IgD-negative memory B cell (primary cell): ENCODE data around the gene TELO2. TPM values are rescaled to one million over a fixed set of nuclear protein-coding genes. Genes with fewer than 3 reads are reported as not detected.

Experiments
- H3K27ac Mint-ChIP-seq, 3 donors: one replicate each; pipeline ENCODE4 v1.8.0; 2020 to 2022; ENCODE audit warnings: mild to moderate bottlenecking in 3 of 3, mixed read lengths in 3 of 3, moderate library complexity in 1 of 3
- H3K27me3 Mint-ChIP-seq: one replicate; pipeline ENCODE4 v1.8.0; 2021; ENCODE audit warnings: mixed read lengths
- H3K36me3 Mint-ChIP-seq: one replicate; pipeline ENCODE4 v1.8.0; 2020; ENCODE audit warnings: mild to moderate bottlenecking, mixed read lengths
- H3K4me1 Mint-ChIP-seq, 3 donors: one replicate each; pipeline ENCODE4 v1.8.0; 2020 to 2022; ENCODE audit warnings: mixed read lengths in 3 of 3, mild to moderate bottlenecking in 1 of 3
- H3K4me3 Mint-ChIP-seq, 4 donors: one replicate each; pipeline ENCODE4 v1.8.0; 2020 to 2022; ENCODE audit warnings: mild to moderate bottlenecking in 4 of 4, mixed read lengths in 4 of 4, moderate library complexity in 3 of 4
- H3K9me3 Mint-ChIP-seq, 3 donors: one replicate each; pipeline ENCODE4 v1.8.0; 2020 to 2021; ENCODE audit warnings: mixed read lengths in 3 of 3, mild to moderate bottlenecking in 1 of 3
- polyA plus RNA-seq: library from polyadenylated mRNA; unstranded; fragments of 300-500 nt; fragmentation: Illumina TruSeq; gene quantifications from one replicate; pipeline ENCODE4 v1.2.3, GENCODE V29; 2021

TELO2 gene
- polyA plus RNA-seq, 1 donor from 2014 or later = 37.4 TPM

- Mint-ChIP-seq H3K4me3 (peak overlapping the region; percentile 33 to 95 (median 82)), H3K27ac (peak overlapping the region in 1 of 3 donors; percentile 59), H3K4me1 (peaks cover 15 to 22% (median 16%) of the 10 kb centered on the region in 3 donors)
Observed at GRCh38 chr16:1535391-1536291, 42.5 kb downstream of the TELO2 start.

GRCh38 chr16:1536601-1537000 is 43.4 kb downstream of the TELO2 start:
- no peaks in the 10 kb centered on the region for H3K9me3 Mint-ChIP-seq
- H3K27ac Mint-ChIP-seq = no peak overlapping the region
- peak overlapping the region in 2 of 4 donors; percentile 75 to 91 for H3K4me3 Mint-ChIP-seq
- no peaks in the 10 kb centered on the region for H3K27me3 Mint-ChIP-seq
- H3K36me3 Mint-ChIP-seq = no peaks in the 10 kb centered on the region
- peaks cover 15 to 22% (median 18%) of the 10 kb centered on the region in 3 donors for H3K4me1 Mint-ChIP-seq

More at GRCh38 chr16:1535391-1536291, 42.5 kb downstream of the TELO2 start:
- Mint-ChIP-seq H3K27me3 (no peaks in the 10 kb centered on the region), H3K9me3 (no peaks in the 10 kb centered on the region), H3K36me3 (no peaks in the 10 kb centered on the region)

GRCh38 chr16:1537138-1537577 is 44.0 kb downstream of the TELO2 start:
- no peaks in the 10 kb centered on the region for H3K36me3 Mint-ChIP-seq
- peaks cover 15 to 22% (median 18%) of the 10 kb centered on the region in 3 donors for H3K4me1 Mint-ChIP-seq
- H3K4me3 Mint-ChIP-seq = peak overlapping the region in 1 of 4 donors; percentile 55
- no peaks in the 10 kb centered on the region for H3K27me3 Mint-ChIP-seq
- no peak overlapping the region for H3K27ac Mint-ChIP-seq
- H3K9me3 Mint-ChIP-seq = no peaks in the 10 kb centered on the region

GRCh38 chr16:1537763-1538289 is 44.7 kb downstream of the TELO2 start:
- Mint-ChIP-seq H3K4me3 (peak overlapping the region in 3 of 4 donors; percentile 43 to 68 (median 52)), H3K4me1 (peaks cover 15 to 22% (median 18%) of the 10 kb centered on the region in 3 donors), H3K27ac (no peak overlapping the region), H3K27me3 (no peaks in the 10 kb centered on the region), H3K36me3 (no peaks in the 10 kb centered on the region), H3K9me3 (no peaks in the 10 kb centered on the region)

GRCh38 chr16:1538804-1539520 is 45.8 kb downstream of the TELO2 start:
- Mint-ChIP-seq H3K27ac (peak overlapping the region in 1 of 3 donors; percentile 46), H3K4me3 (peak overlapping the region in 1 of 4 donors; percentile 0), H3K27me3 (no peaks in the 10 kb centered on the region), H3K4me1 (peaks cover 20 to 31% (median 24%) of the 10 kb centered on the region in 3 donors), H3K9me3 (no peaks in the 10 kb centered on the region), H3K36me3 (no peaks in the 10 kb centered on the region)

GRCh38 chr16:1539720-1540555 is 46.8 kb downstream of the TELO2 start:
- Mint-ChIP-seq H3K4me1 (peaks cover 19 to 29% (median 20%) of the 10 kb centered on the region in 3 donors), H3K36me3 (no peaks in the 10 kb centered on the region)

GRCh38 chr16:1540556-1540855 is 47.3 kb downstream of the TELO2 start:
- Mint-ChIP-seq H3K4me1 (peaks cover 18 to 28% (median 22%) of the 10 kb centered on the region in 3 donors), H3K4me3 (no peak overlapping the region), H3K9me3 (no peaks in the 10 kb centered on the region), H3K36me3 (no peaks in the 10 kb centered on the region), H3K27me3 (no peaks in the 10 kb centered on the region), H3K27ac (peak overlapping the region in 1 of 3 donors; percentile 10)

More at GRCh38 chr16:1539720-1540555, 46.8 kb downstream of the TELO2 start:
- Mint-ChIP-seq H3K4me3 (no peak overlapping the region), H3K27ac (peak overlapping the region in 1 of 3 donors; percentile 10), H3K27me3 (no peaks in the 10 kb centered on the region), H3K9me3 (no peaks in the 10 kb centered on the region)

GRCh38 chr16:1541293-1542165 is 48.4 kb downstream of the TELO2 start:
- H3K36me3 Mint-ChIP-seq = no peaks in the 10 kb centered on the region
- H3K27me3 Mint-ChIP-seq = no peaks in the 10 kb centered on the region
- no peaks in the 10 kb centered on the region for H3K9me3 Mint-ChIP-seq
- peaks cover 14 to 29% (median 22%) of the 10 kb centered on the region in 3 donors for H3K4me1 Mint-ChIP-seq
- no peak overlapping the region for H3K27ac Mint-ChIP-seq
- H3K4me3 Mint-ChIP-seq = peak overlapping the region in 1 of 4 donors; percentile 47

- Mint-ChIP-seq H3K4me3 (no peak overlapping the region), H3K36me3 (no peaks in the 10 kb centered on the region), H3K27ac (no peak overlapping the region), H3K27me3 (no peaks in the 10 kb centered on the region), H3K4me1 (peaks cover 13 to 26% (median 22%) of the 10 kb centered on the region in 3 donors), H3K9me3 (no peaks in the 10 kb centered on the region)
Observed at GRCh38 chr16:1542166-1542500, 49.0 kb downstream of the TELO2 start.

- Mint-ChIP-seq H3K27me3 (no peaks in the 10 kb centered on the region), H3K4me1 (peaks cover 13 to 26% (median 22%) of the 10 kb centered on the region in 3 donors), H3K36me3 (no peaks in the 10 kb centered on the region), H3K9me3 (no peaks in the 10 kb centered on the region), H3K27ac (peak overlapping the region in 1 of 3 donors; percentile 56), H3K4me3 (peak overlapping the region in 1 of 4 donors; percentile 18)
Observed at GRCh38 chr16:1542533-1542932, 49.4 kb downstream of the TELO2 start.

- Mint-ChIP-seq H3K4me1 (peaks cover 12 to 21% (median 21%) of the 10 kb centered on the region in 3 donors), H3K9me3 (no peaks in the 10 kb centered on the region), H3K27me3 (no peaks in the 10 kb centered on the region), H3K4me3 (peak overlapping the region; percentile 14 to 95 (median 72)), H3K36me3 (no peaks in the 10 kb centered on the region), H3K27ac (peak overlapping the region; percentile 21 to 80 (median 56))
Observed at GRCh38 chr16:1543085-1543896, 50.1 kb downstream of the TELO2 start.

- H3K27me3 Mint-ChIP-seq = no peaks in the 10 kb centered on the region
- H3K4me1 Mint-ChIP-seq = peaks cover 9 to 16% (median 14%) of the 10 kb centered on the region in 3 donors
- H3K36me3 Mint-ChIP-seq = no peaks in the 10 kb centered on the region
- peak overlapping the region in 1 of 3 donors; percentile 31 for H3K27ac Mint-ChIP-seq
- H3K9me3 Mint-ChIP-seq = no peaks in the 10 kb centered on the region
- peak overlapping the region in 2 of 4 donors; percentile 52 to 65 for H3K4me3 Mint-ChIP-seq
Observed at GRCh38 chr16:1545044-1546040, 52.2 kb downstream of the TELO2 start.
